NB4 (cell line): Measurements from ENCODE around the gene NHLRC2.

Experiments
- MAX ChIP-seq: IDR thresholded peaks from 2 replicates; pipeline ENCODE4 v1.6.1; 2011; ENCODE audit warnings: low read depth, low read length
- MYC ChIP-seq: IDR thresholded peaks from 2 replicates; pipeline ENCODE4 v1.6.1; 2011; ENCODE audit warnings: low read depth, low read length
- POLR2A ChIP-seq: IDR thresholded peaks from 2 replicates; pipeline ENCODE4 v1.6.1; 2011; ENCODE audit warnings: mild to moderate bottlenecking; ENCODE audit not compliant: insufficient read length; ENCODE audit errors: extremely low read depth
- TF ChIP-seq, protein P1 (sequence below): IDR thresholded peaks from one replicate; pipeline ENCODE4 v1.5.1; 2012; ENCODE audit warnings: low read depth, low read length

DNA sequence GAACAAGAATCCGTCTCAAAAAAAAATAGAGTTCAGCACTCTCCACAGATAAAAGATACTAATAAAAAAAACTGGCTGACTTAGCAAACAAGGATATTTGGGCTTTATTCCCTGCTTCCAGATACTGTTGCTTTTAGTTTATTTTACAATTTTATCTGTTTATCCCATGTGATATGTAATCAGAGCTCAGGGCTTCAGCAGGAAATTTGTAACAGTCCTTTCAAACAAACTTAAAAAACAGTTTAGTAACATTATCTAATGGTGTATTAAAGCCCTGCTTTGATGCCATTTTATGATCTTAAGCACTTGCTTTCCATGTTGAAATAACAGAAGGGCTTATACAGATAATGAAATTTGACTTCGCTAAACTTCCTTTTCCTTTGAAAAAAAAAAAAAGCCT, 28.7 kb upstream of the NHLRC2 start:
- TF ChIP-seq POLR2A (no peak), MAX (no peak), MYC (no peak)
- TF ChIP-seq, protein P1, sequence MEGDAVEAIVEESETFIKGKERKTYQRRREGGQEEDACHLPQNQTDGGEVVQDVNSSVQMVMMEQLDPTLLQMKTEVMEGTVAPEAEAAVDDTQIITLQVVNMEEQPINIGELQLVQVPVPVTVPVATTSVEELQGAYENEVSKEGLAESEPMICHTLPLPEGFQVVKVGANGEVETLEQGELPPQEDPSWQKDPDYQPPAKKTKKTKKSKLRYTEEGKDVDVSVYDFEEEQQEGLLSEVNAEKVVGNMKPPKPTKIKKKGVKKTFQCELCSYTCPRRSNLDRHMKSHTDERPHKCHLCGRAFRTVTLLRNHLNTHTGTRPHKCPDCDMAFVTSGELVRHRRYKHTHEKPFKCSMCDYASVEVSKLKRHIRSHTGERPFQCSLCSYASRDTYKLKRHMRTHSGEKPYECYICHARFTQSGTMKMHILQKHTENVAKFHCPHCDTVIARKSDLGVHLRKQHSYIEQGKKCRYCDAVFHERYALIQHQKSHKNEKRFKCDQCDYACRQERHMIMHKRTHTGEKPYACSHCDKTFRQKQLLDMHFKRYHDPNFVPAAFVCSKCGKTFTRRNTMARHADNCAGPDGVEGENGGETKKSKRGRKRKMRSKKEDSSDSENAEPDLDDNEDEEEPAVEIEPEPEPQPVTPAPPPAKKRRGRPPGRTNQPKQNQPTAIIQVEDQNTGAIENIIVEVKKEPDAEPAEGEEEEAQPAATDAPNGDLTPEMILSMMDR, result no peak
